ENCODE data around the gene ZNF385D.

ZNF385D gene

DNA sequence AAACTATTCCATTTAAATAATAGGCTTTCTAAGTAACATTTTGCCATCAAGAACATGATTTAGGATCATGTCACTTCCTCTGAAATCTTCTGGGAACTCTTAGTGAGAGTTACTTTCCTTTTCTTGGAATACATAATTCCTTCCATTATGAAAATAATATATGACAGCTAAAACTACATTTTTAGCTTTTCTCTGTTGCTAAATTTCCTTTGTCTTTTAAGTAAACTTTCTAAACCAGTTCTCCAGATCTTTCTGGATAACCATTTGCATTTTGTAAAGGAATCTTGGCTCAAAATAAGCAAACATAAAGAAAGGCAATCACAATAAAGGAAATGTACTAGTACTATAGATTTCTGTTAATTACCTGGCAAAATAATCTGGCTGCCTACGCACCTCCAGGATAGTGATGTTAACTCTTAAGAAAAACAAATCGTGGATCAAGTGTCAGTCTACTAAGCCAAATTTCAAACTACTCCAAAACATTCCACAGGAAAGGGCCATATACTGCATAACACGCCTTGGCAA lies 165.7 kb downstream of the ZNF385D start:
- no peak for DNase-seq

DNA sequence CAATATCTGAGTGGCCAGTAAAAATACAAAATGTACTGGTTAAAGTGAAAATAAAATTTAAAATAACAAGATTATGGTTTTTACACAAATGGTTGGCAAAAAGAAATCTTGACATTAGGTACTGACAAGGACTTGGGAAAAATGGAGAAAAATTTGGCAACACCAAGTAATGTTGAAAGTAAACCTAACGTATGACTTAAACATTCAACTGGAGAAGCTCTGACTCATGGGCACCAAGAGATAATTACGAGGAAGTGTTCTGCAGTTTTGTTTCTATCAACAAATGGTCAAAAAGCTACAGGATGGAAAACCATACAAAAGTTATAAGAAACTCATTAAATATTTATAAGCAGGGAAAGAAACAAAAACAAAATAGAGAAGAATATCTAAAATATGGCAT lies 177.7 kb downstream of the ZNF385D start:
- DNase-seq, result peak; percentile 1

DNA sequence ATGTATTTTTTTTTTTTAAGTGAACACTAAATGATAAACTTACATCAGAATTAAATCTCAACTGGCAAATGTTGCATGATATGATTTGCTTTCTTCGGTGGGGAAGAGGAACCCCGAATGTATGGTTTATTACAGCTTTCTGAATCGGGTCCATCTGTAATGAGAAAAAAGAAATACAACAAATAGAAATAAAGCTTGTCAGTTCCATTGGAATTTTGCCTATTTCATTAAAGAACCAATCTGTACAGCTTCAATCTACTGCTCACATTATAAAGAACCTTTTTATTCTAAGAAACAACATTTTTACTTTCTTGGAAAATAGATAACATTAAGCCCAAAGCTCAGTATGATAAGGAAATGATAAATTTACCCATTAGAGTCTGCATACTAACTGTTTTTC lies 186.5 kb downstream of the ZNF385D start:
- DNase-seq, result no peak

DNA sequence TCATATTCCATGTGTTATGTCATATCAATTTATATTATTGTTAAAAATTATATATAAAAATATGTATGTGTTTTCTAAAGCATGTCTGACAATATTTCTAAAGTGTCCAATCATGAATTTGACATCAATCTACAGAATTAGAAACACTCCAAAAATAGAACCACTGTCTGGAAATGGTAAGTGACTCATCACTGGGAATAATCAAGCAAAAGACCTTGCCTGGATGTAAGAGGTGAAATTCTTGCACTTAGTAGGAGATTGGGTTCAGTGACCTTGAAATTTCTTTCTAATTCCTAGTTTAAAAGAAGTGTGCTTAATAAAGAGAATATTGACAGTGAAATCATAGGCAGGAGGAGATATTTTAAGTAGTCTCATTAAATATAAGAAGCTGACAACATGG lies 188.8 kb downstream of the ZNF385D start:
- no peak for DNase-seq

DNA sequence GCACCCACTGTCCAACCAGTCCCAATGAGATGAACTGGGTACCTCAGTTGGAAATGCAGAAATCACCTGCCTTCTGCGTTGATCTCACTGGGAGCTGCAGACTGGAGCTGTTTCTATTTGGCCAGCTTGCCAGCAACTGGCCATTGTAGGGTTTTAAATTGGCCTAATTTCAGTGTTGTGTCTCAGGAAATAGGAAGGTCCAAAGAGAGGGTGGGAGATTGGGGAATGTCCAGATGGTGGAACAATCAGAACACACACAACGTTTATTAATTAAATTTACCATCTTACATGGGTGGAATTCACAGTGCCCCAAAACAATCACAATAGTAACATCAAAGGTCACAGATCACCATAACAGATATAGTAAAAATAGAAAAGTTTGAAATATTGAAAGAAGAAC lies 189.5 kb downstream of the ZNF385D start:
- DNase-seq, result no peak

DNA sequence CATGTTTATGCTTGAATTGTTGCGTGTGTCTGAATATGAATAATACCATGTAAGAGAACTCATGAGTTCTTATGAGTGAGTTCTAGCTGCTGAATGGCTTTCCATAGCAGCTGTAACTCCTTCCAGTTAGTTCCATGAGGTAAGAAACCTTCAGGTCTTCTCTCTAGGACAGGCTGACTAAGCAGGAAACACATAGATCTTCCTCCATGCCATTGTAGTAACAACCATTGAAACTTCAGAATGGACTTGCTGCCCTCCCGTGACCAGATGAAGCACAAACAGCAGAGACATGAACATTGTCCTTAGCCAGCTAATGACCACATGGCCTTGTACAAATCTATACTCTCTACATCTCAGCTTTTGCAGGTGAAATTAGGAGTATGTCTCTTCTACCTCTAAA lies 200.0 kb downstream of the ZNF385D start:
- DNase-seq, result peak; percentile 6

DNA sequence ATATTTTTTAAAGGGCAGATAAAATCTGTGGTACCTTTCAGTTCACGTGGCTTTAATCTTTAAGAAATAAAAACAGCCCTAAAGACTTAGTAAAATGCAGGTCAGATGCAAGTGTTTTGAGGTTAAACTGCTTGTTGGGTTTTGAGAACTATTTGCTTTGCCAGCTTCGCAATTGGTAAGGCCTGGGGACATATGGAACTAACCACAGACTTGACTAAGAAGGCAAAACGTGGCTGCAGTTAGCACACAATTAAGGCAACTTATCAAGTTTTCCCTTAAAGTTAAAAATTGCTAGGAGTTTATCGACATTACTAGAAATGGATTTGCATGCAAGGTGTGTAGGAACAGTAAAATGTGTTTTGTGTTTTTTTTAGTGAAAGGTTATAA lies 206.9 kb downstream of the ZNF385D start:
- no peak for DNase-seq

DNA sequence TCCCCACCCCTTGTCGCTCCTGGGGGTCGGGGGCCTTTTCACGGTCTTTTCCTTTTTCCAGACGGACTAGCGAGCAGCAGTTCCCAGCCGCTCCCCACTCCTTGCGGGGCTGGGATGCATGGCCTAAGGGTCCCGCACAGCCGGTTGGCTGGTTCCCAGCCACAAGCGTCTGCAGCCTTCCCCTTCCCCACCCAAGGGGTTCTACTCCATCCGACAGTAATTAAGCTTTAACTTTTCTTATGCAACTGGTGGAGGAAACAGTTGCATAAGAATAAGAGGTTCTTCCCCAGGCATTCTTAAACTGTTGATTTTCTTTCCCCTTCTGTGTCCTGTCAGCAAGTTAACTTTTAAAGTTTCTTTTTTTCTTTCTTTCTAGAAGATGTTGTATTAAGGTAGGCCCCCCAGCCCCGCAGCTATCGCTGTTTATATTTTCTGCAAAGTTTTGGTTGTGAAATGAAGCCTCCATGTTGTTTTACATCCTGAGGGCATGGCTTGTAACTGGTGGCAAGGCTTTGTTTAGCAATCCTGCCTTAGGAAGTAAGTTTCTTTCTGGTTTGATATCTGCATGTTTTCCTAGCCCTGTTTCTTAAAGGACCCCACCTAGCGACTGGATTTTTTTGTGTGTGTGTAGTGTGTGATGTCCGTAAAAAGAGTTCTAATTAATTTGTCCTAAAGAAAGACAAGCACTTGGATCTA lies 207.5 kb downstream of the ZNF385D start:
- DNase-seq, result no peak

DNA sequence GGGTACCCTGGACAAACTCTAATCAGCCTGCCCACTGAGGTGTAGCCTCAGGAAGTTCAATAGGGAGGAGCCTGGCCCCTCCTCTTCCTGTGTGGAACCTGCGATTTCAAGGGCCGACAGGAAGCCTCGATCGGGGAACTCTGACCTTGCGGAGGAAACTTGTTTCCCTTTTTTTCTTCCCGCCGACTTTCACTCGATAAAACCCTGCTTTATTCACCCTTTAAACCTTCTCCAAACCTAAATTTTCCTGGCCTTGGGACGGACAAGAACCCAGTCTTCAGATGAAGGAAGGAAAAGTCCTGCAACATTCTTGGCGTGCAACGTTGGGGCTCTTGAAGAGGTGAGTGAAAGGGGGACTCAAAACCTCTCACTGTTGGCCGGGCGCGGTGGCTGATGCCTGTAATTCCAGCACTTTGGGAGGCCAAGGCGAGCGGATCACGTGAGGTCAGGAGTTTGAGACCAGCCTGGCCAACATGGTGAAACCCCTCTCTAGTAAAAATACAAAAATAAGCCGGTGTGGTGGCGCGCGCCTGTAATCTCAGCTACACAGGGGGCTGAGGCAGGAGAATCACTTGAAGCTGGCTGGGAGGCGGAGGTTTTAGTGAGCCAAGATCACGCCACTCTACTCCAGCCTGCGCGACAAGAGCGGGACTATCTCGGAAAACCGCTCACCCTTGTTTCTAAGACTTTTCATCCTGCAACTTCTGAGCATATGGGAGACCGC lies 208.2 kb downstream of the ZNF385D start:
- no peak for DNase-seq

DNA sequence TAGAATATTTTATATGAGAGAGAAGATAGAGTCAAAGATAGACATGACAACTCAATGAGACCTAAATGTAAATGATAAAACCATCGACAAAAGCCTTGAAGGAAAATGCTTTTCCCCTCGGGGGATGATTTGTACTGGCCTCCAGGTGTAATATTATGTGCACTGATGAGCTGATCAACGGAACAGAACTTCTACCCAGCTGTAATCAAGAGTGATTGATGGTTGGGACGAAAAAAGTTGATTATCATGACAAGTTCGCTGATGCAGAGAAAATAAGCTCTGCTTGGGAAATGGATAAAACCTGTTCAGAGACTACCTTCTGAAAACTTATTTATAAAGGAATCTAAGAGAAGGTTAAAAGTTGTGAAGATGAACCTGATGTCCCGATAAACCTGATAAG lies 210.7 kb downstream of the ZNF385D start:
- no peak for DNase-seq

DNA sequence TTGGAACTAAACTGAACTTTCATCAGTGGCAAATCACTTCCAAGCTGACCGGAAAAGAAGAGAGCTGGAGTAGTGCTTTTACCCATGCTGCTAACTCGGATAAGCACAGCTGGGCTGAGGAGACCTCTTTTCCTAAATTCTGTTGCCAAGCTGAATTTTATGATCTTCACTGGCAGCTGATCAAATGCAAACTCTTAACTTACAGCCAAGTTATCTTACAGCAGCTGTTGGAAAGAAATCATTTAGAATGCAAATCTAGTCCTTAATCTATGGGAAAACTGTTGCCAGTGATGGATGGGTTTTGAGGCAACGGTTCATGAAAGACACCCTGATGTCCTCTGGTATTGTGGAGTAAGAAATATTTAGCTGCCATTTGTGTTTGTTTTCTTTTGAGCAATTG lies 216.5 kb downstream of the ZNF385D start:
- DNase-seq, result no peak

DNA sequence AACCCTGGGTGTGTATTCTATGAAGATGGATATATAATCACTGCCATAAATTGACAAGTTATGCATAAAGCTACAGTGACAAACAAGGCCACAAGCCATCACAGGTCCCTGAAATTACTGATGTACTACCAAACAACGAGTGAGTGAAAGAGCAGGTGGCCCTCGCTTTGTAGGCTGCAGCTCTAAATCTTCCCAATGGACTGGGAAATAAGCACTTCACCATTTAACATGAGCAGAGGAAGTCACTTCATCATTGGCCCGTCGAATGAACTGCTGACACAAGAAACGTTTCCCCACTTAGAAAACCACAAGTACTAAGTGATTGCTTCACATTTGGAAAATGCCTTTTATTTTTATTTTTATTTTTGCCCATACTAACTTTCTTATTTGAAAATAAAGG lies 218.0 kb downstream of the ZNF385D start:
- no peak for DNase-seq

DNA sequence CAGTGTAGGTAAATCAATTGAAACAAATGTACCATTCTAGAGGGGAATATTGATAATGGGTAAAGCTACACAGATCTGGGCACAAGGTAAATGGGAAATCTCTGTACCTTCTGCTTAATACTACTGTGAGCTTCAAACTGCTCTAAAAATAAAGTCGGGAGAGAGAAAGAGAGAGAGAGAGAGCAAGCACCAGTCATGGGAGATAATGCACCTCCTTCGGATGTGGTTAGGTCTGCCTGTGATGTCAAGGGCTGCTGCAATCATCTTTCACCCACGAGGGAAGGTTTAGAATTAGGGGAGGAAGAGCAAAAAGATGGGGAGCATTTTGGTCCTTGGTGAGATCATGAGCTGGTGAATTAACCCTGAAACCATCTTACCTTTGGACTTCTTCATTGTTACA lies 219.1 kb downstream of the ZNF385D start:
- no peak for DNase-seq

DNA sequence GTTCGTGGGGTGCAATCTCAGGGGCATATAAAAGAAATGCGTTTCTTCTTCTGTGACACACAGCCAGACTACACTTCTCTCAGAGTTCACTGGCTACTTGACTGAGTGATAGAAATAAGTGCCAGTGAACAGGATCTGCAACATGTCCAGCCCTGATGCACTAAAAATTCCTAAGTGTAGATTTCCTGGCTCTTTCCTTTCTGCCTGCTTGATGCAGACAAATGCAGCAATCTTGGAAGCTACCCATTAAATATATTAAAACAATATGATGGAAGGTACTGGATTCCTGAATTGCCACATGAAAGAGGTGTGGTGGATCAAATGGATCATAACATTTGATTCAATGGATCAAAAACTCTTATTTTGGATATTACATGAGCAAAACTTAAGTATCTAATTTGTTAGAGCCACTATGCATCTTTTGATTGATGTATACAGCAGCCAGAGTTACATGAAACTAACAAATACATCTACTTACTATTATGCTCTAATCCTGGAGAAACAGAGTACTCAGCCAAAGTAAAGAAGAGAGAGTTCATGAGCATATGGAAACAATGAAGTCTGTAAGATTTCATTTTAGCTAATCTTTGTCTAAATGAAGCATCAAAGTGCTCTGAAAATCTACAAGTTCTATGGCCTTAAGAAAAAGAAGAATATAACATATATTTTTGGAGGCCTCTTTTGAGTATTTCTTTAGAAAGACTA lies 222.6 kb downstream of the ZNF385D start:
- DNase-seq, result no peak

DNA sequence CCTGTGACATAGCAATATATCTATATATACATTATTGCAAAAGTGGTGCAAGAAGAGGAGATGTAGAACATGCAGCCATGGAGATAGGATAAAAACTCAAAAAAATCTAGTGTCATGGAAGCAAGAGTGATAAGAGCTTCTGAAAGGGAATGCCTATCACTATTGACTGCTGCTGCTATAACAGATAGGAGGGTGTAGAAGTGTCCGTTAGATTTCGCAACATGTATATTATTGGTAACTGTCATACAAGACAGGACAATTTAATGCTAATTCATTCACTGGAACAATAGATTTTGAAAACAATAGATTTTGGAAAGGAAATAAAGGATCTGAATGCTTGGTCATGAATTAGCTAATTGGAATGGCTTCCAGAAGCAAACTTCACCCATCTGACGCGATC lies 224.5 kb downstream of the ZNF385D start:
- DNase-seq, result no peak

DNA sequence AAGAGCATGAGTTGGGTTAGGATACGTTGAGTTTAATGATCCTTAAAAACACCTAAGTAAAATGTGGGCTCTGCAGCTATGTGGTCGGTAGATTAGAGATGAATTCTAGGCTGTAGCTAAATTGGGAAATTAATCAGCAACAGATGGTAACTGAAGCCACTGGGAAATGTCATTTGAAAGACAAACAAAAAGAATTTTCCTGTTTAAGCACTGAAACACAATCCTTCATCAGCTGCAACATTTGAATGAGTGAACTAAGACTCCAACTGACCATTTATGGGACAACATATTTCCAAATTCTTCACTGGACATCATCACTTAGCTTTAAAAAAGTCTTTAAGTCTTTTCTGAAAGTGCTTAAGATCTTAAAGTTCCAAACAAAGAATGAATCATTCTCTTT lies 226.9 kb downstream of the ZNF385D start:
- DNase-seq, result no peak

DNA sequence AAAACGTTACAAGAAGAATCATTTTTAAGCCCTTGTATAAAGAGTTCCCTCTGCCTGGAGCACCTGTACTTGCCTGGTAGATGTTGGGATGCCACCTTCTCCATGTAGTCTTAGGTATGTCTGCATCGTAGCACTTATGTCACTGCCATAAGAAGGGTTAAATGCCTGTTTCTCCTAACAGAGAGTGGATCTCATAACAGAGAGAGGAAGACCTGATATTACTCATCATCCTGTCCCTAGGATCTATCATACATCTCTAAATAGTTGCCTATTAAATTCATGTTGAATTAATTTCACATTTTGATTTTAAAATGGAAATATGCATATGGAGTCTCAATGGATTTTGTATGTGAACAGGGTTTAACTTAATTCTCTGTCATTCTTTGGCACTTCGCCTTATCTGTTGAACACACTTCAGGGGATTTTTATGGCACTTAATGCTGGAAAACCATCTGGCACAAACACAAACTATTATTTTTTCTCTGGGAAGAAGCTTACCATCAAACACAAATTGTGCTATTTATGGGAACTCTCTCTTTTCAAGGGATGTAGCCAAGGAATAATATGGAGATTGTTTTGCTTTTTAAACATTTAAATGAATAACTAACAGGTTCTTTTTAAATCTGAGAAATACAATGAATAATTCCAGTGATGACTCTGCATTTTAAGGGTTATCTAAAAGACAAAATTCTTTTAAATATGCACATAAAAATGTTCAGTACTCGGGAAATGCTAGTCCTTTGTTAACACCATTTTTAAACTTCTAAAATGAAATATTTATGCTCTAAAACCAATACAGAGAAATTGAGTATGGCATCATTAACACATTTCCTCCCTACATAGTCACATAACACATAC lies 230.7 kb downstream of the ZNF385D start:
- no peak for DNase-seq

DNA sequence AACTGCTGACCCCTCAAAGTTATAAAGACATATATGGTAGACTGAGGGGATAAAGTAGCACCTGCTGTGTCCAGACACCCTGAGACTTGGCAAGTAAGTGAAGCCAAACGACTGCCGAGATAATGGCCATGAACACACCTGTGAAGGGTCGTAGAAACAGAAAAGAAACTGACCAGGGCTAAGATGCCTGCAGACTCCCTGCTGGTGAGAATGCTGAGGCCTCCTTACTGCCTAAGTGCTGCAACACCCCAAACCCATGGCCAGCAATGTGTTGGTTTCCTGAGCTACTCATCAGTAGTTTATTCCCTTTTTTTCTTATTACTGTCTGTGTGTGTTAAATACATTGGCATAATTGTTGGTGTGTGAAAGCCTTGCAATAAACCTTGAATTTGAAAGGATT lies 233.8 kb downstream of the ZNF385D start:
- no peak for DNase-seq

DNA sequence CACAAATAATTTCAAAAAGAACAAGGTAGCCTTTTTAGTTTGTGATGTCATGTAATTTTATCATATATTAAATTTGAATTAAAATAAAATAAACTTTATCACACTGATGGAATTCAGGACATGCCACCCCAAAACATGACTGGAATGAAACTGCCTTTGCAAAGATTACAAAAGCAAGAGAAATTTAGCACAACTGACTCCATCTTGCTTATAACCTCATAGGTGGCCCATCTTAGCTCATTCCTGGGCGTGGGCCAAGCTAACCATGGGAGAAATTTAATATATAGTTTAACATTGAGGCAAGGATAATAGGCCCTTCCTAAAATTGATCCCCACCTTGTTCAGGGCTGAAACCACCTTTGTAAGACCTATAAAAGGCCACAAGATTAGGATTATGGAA lies 235.6 kb downstream of the ZNF385D start:
- DNase-seq, result no peak

DNA sequence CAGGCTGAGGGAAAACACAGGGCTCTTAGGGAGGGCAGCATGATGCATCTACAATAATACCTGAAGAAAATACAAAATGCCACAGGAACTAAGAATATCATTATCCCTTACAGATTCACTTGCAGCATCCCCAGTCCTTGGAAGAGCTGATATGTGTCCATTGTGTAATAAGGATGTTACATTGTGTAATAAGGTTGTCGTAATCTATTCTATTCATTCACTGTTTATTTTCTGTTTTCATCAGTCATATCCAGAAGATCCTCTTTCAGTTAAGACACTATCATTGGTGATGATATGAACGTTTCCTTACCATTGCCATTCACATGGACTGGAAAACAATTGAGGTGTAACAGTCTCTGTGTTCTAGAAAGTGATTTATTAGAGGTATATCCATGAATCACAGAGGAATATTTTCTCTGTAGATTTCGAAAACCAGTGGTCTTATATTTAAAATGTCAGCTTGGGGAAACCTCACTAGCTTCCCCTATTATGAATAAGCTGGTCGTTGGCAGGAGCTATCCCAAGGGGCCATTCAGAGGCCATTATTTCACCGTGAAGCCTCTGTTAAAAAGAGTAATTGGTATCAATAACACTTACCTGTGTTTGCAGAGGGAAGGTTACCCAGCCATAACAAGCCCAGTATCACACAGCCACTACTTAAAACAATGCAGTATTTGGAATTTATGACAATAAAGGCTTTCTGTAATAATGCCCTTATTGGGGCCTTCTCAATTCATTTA lies 241.1 kb downstream of the ZNF385D start:
- DNase-seq, result peak; percentile 49

DNA sequence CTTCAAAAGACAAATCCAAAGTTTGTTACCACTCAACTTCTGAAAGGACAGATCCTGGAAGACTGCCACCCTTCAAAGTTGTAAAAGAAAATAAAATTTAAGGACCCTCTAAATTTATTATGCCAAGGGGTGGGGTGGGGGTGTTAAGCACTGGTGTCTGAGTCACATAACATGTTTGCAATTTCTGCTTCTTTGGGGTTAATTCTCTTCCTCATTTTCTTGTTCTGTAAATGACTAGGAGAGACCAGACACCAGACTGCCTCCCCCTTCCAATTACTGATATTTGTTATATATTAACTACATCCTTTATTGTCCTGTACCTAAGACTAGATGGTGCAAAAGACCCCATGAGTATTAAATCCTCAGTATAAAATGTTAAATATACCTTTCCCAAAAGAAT lies 242.8 kb downstream of the ZNF385D start:
- DNase-seq, result peak; percentile 13

All from suppressor macrophage treated with lipopolysaccharide for 4 hours (primary cell).